ENCODE results near the gene RFPL4AL1. TPM values are rescaled to one million over a fixed set of nuclear protein-coding genes. Genes with fewer than 3 reads are reported as not detected.

RFPL4AL1 gene
- total RNA-seq, 4 donors from 2014 or later: not detected

DNA sequence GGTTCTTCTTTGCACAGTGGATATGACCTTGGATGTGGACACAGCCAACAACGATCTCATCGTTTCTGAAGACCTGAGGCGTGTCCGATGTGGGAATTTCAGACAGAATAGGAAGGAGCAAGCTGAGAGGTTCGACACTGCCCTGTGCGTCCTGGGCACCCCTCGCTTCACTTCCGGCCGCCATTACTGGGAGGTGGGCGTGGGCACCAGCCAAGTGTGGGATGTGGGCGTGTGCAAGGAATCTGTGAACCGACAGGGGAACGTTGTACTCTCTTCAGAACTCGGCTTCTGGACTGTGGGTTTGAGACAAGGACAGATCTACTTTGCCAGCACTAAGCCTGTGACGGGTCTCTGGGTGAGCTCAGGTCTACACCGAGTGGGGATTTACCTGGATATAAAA lies 9.4 kb downstream of the RFPL4AL1 start:
- intact Hi-C loops (cut with DNase I; ENCODE audit: low total_unique reads): no loop called here
- Histone ChIP-seq H3K4me3 (no peak overlapping the region), H3K4me1 (no peaks in the 10 kb centered on the region), H3K36me3 (no peaks in the 10 kb centered on the region), H3K27me3 (no peaks in the 10 kb centered on the region), H3K27ac (no peak overlapping the region), H3K9me3 (no peaks in the 10 kb centered on the region)
- TF ChIP-seq POLR2A (IDR thresholded peaks at IDR 0.05): no peak
- TF ChIP-seq, protein P1, sequence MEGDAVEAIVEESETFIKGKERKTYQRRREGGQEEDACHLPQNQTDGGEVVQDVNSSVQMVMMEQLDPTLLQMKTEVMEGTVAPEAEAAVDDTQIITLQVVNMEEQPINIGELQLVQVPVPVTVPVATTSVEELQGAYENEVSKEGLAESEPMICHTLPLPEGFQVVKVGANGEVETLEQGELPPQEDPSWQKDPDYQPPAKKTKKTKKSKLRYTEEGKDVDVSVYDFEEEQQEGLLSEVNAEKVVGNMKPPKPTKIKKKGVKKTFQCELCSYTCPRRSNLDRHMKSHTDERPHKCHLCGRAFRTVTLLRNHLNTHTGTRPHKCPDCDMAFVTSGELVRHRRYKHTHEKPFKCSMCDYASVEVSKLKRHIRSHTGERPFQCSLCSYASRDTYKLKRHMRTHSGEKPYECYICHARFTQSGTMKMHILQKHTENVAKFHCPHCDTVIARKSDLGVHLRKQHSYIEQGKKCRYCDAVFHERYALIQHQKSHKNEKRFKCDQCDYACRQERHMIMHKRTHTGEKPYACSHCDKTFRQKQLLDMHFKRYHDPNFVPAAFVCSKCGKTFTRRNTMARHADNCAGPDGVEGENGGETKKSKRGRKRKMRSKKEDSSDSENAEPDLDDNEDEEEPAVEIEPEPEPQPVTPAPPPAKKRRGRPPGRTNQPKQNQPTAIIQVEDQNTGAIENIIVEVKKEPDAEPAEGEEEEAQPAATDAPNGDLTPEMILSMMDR (IDR thresholded peaks at IDR 0.05): no peak
- DNase-seq: no peak

DNA sequence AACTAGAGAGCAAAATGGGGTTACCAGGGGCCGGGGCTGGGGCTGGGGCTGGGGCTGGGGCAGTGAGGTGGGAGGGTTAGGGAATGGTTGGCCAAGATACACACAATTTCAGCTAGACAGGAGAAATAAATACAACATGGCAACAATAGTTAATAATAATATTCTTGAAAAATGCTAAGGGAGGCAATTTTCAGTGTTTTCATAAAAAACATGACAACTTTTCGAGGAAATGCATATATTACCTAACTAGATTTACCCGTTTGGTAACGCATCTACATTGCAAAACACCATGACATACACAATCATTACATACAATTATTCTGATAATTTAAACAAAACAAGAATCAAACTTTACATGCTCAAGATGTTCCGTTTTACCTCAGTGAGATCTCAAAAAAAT lies 12.2 kb downstream of the RFPL4AL1 start:
- no peaks in the 10 kb centered on the region for H3K4me1 ChIP-seq
- no peak for TF ChIP-seq POLR2A (IDR thresholded peaks at IDR 0.05)
- TF ChIP-seq, protein P1 (IDR thresholded peaks at IDR 0.05): no peak
- H3K36me3 ChIP-seq: no peaks in the 10 kb centered on the region
- no peaks in the 10 kb centered on the region for H3K9me3 ChIP-seq
- no peak for DNase-seq
- no peak overlapping the region for H3K27ac ChIP-seq
- H3K4me3 ChIP-seq: no peak overlapping the region
- H3K27me3 ChIP-seq: no peaks in the 10 kb centered on the region
- intact Hi-C loops (cut with DNase I; ENCODE audit: low total_unique reads): no loop called here

DNA sequence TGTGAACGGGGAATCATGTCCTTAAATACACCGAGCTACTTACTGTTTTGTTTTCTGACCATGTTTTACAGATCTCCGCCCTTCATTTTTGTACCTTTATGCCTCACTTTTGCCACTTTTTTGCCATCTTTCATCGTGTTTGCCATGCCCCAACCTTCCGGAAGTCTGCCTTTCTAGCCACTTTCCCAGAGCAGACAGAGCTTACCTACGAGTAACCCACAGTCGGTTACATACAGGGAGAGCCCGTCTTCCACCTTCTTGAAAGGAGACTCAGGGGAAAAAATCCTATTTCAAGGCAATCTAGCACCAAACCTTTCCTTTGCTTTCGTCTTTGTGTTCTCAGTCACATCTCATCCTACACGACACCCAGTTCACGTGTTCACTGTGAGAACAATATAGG lies 26.1 kb downstream of the RFPL4AL1 start:
- DNase-seq: no peak
- TF ChIP-seq, protein P1 (IDR thresholded peaks at IDR 0.05): no peak
- TF ChIP-seq POLR2A (IDR thresholded peaks at IDR 0.05): no peak
- no peaks in the 10 kb centered on the region for H3K4me1 ChIP-seq
- no peak overlapping the region for H3K27ac ChIP-seq
- intact Hi-C loops (cut with DNase I; ENCODE audit: low total_unique reads): no loop called here
- H3K4me3 ChIP-seq: no peak overlapping the region
- H3K27me3 ChIP-seq: no peaks in the 10 kb centered on the region
- no peaks in the 10 kb centered on the region for H3K9me3 ChIP-seq
- H3K36me3 ChIP-seq: no peaks in the 10 kb centered on the region

DNA sequence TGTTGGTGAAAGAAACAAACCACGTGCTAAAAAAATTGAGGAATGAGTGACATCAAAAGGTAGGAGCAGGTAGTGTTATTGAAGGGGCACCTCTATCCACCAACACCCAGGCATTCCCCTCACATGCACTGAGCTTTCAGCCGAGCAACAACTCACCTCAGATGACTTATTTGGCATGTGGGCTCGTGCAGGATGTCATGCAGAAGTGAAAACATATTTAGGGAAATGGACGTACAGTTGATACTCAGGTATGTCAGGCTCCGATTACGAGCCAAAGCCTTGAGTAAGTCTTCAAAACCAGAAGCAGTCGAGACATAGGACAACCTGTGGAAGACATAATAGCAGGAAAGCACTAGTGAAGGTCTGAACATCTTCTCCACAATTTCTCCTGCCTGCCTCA lies 32.5 kb downstream of the RFPL4AL1 start:
- H3K4me3 ChIP-seq: no peak overlapping the region
- no peaks in the 10 kb centered on the region for H3K36me3 ChIP-seq
- intact Hi-C loops (cut with DNase I; ENCODE audit: low total_unique reads): no loop called here
- no peak for TF ChIP-seq POLR2A (IDR thresholded peaks at IDR 0.05)
- TF ChIP-seq, protein P1 (IDR thresholded peaks at IDR 0.05): no peak
- no peak overlapping the region for H3K27ac ChIP-seq
- no peaks in the 10 kb centered on the region for H3K9me3 ChIP-seq
- DNase-seq: no peak
- H3K4me1 ChIP-seq: no peaks in the 10 kb centered on the region
- no peaks in the 10 kb centered on the region for H3K27me3 ChIP-seq

DNA sequence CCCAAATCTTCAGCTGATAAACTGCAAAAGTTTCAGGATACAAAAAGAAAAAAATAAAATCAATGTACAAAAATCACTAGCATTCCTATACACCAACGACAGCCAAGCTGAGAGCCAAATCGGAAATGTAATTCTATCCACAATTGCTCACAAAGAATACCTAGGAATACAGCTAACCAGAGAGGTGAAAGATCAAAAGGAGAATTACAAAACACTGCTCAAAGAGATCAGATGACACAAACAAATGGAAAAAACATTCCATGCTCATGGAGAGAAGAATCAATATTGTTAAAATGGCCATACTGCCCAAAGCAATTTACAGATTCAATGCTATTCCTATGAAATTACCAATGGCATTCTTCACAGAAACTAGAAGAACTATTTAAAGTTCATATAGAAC lies 33.4 kb downstream of the RFPL4AL1 start:
- Histone ChIP-seq H3K4me1 (no peaks in the 10 kb centered on the region), H3K27me3 (no peaks in the 10 kb centered on the region), H3K9me3 (no peaks in the 10 kb centered on the region), H3K4me3 (no peak overlapping the region), H3K36me3 (no peaks in the 10 kb centered on the region), H3K27ac (no peak overlapping the region)
- DNase-seq: no peak
- TF ChIP-seq, protein P1 (IDR thresholded peaks at IDR 0.05): no peak
- TF ChIP-seq POLR2A (IDR thresholded peaks at IDR 0.05): no peak
- intact Hi-C loops (cut with DNase I; ENCODE audit: low total_unique reads): no loop called here

Measured in uterus (tissue), 4 donors.